ENCODE data around the gene MARCHF10. TPM values are rescaled to one million over a fixed set of nuclear protein-coding genes. Genes with fewer than 3 reads are reported as not detected.
"Not testable (repeated sequence)": the region's sequence is repeated elsewhere in the genome, so short reads cannot be mapped to it uniquely, and the experiment has no call there.

Gene MARCHF10
- total RNA-seq, 1 experiment from 2014 or later: 0.39 TPM

GRCh38 chr17:62786646-62787045, 21.5 kb downstream of the MARCHF10 start:
- no peak for ATAC-seq
- in situ Hi-C loops (cut with HindIII; ENCODE audit: low pct_unique_long_range_greater_than_20kb, low sequenced_read_pairs) (no loop called here), intact Hi-C loops (cut with micrococcal nuclease; ENCODE audit: unreplicated experiment) (no loop called here)
- Histone ChIP-seq H3K27ac (ENCODE audit: low read length) (no peak overlapping the region), H3K9me3 (ENCODE audit: control insufficient read depth, insufficient read depth, low read depth, low read length) (peaks cover 5% of the 10 kb centered on the region; the same call in 1 of the 2 replicates), H3K4me1 (ENCODE audit: control insufficient read depth, insufficient read depth, low read length) (peaks cover 13% of the 10 kb centered on the region), H3K27me3 (ENCODE audit: control insufficient read depth, insufficient read depth, low read length) (no peaks in the 10 kb centered on the region), H3K36me3 (ENCODE audit: control insufficient read depth, insufficient read depth, low read length) (no peaks in the 10 kb centered on the region), H3K4me3 (ENCODE audit: low read depth in 2 of 2, low read length in 2 of 2) (no peak overlapping the region)
- no peak for DNase-seq (ENCODE audit: low read depth, low spot score)
- no TSS peak for BruUV-seq (replicated peaks)
- POLR2A ChIA-PET: no interaction called here
- TF ChIP-seq REST (IDR thresholded peaks at IDR 0.05; ENCODE audit: insufficient read depth in 1 of 2, low read depth in 2 of 2, low read length in 1 of 2) (no peak), SIN3A (IDR thresholded peaks at IDR 0.05; ENCODE audit: borderline replicate concordance, insufficient read depth, low read depth, low read length) (no peak), TCF7L2 (IDR thresholded peaks at IDR 0.05; ENCODE audit: low read depth, low read length) (no peak), POLR2AphosphoS5 (IDR thresholded peaks at IDR 0.05; ENCODE audit: low read depth, low read length) (no peak), CTCF (IDR thresholded peaks at IDR 0.05) (no peak)
- CTCF ChIA-PET: no interaction called here

- H3K27me3 ChIP-seq (ENCODE audit: control insufficient read depth, insufficient read depth, low read length); intact Hi-C loops (cut with micrococcal nuclease; ENCODE audit: unreplicated experiment); H3K4me3 ChIP-seq (ENCODE audit: low read depth in 2 of 2, low read length in 2 of 2); H3K9me3 ChIP-seq (ENCODE audit: control insufficient read depth, insufficient read depth, low read depth, low read length); H3K36me3 ChIP-seq (ENCODE audit: control insufficient read depth, insufficient read depth, low read length); POLR2A ChIA-PET; BruUV-seq (replicated peaks); ATAC-seq; H3K27ac ChIP-seq (ENCODE audit: low read length); H3K4me1 ChIP-seq (ENCODE audit: control insufficient read depth, insufficient read depth, low read length); in situ Hi-C loops (cut with HindIII; ENCODE audit: low pct_unique_long_range_greater_than_20kb, low sequenced_read_pairs); CTCF ChIA-PET; DNase-seq (ENCODE audit: low read depth, low spot score): not testable (repeated sequence)
These were observed 22.1 kb downstream of the MARCHF10 start for GRCh38 chr17:62785983-62786382.

- H3K4me1 ChIP-seq (ENCODE audit: control insufficient read depth, insufficient read depth, low read length): peaks cover 14% of the 10 kb centered on the region
- no peaks in the 10 kb centered on the region for H3K27me3 ChIP-seq (ENCODE audit: control insufficient read depth, insufficient read depth, low read length)
- no peak overlapping the region for H3K27ac ChIP-seq (ENCODE audit: low read length)
- intact Hi-C loops (cut with micrococcal nuclease; ENCODE audit: unreplicated experiment): no loop called here
- ATAC-seq (no peak), DNase-seq (ENCODE audit: low read depth, low spot score) (no peak)
- H3K9me3 ChIP-seq (ENCODE audit: control insufficient read depth, insufficient read depth, low read depth, low read length): peaks cover 5% of the 10 kb centered on the region; the same call in 1 of the 2 replicates
- BruUV-seq (replicated peaks): no TSS peak
- in situ Hi-C loops (cut with HindIII; ENCODE audit: low pct_unique_long_range_greater_than_20kb, low sequenced_read_pairs): no loop called here
- TF ChIP-seq TCF7L2 (IDR thresholded peaks at IDR 0.05; ENCODE audit: low read depth, low read length) (no peak), SIN3A (IDR thresholded peaks at IDR 0.05; ENCODE audit: borderline replicate concordance, insufficient read depth, low read depth, low read length) (no peak), POLR2AphosphoS5 (IDR thresholded peaks at IDR 0.05; ENCODE audit: low read depth, low read length) (no peak), REST (IDR thresholded peaks at IDR 0.05; ENCODE audit: insufficient read depth in 1 of 2, low read depth in 2 of 2, low read length in 1 of 2) (no peak), CTCF (IDR thresholded peaks at IDR 0.05) (no peak)
- ChIA-PET CTCF (no interaction called here), POLR2A (no interaction called here)
- H3K36me3 ChIP-seq (ENCODE audit: control insufficient read depth, insufficient read depth, low read length): no peaks in the 10 kb centered on the region
- H3K4me3 ChIP-seq (ENCODE audit: low read depth in 2 of 2, low read length in 2 of 2): no peak overlapping the region
These were observed 25.3 kb downstream of the MARCHF10 start for GRCh38 chr17:62782730-62783270.

All from Panc1 (cell line).